UCSD-AML1 (cell line): ENCODE measurements around the gene PCARE.
"Not testable (repeated sequence)": the region's sequence is repeated elsewhere in the genome, so short reads cannot be mapped to it uniquely, and the experiment has no call there.

Source experiments
- DNase-seq: peaks from one replicate; lab custom pipeline; 2025; ENCODE audit not compliant: unreplicated experiment; lab: John Stamatoyannopoulos, UW

The PCARE gene

GRCh38 chr2:29074411-29074810, at the start of gene PCARE:
Gene PCARE (minus strand): TSS chr2:29074523. CDS start chr2:29074261, 262 bp downstream.
- no peak for DNase-seq

- DNase-seq = no peak
Observed at GRCh38 chr2:29123617-29124349, 49.5 kb upstream of the PCARE start.

- DNase-seq = no peak
Observed at GRCh38 chr2:29120846-29121245, 46.5 kb upstream of the PCARE start.

GRCh38 chr2:29119211-29119610, 44.9 kb upstream of the PCARE start:
- DNase-seq = no peak

- no peak for DNase-seq
Observed at GRCh38 chr2:29117636-29118303, 43.4 kb upstream of the PCARE start.

GRCh38 chr2:29115797-29116781, 41.8 kb upstream of the PCARE start:
- no peak for DNase-seq

- no peak for DNase-seq
Observed at GRCh38 chr2:29114946-29115609, 40.8 kb upstream of the PCARE start, which contains the start of gene CLIP4. Gene CLIP4 (plus strand): TSS chr2:29115415. CDS start chr2:29121389, 5,974 bp downstream.

- DNase-seq = no peak
Observed at GRCh38 chr2:29114586-29114945, 40.2 kb upstream of the PCARE start.

GRCh38 chr2:29113891-29114321, 39.6 kb upstream of the PCARE start:
- DNase-seq = no peak

GRCh38 chr2:29113027-29113686, 38.8 kb upstream of the PCARE start:
- DNase-seq = no peak

- DNase-seq = no peak
Observed at GRCh38 chr2:29112379-29112778, 38.1 kb upstream of the PCARE start.

GRCh38 chr2:29110916-29111535, 36.7 kb upstream of the PCARE start:
- no peak for DNase-seq

GRCh38 chr2:29109246-29109645, 34.9 kb upstream of the PCARE start:
- DNase-seq = no peak

- DNase-seq = no peak
Observed at GRCh38 chr2:29108225-29108624, 33.9 kb upstream of the PCARE start.

- not testable (repeated sequence) for DNase-seq
Observed at GRCh38 chr2:29107547-29107946, 33.2 kb upstream of the PCARE start.

- DNase-seq = no peak
Observed at GRCh38 chr2:29106980-29107388, 32.7 kb upstream of the PCARE start.

GRCh38 chr2:29106256-29106655, 31.9 kb upstream of the PCARE start:
- no peak for DNase-seq

- no peak for DNase-seq
Observed at GRCh38 chr2:29105375-29105774, 31.1 kb upstream of the PCARE start.

GRCh38 chr2:29104688-29105087, 30.4 kb upstream of the PCARE start:
- DNase-seq = no peak

- DNase-seq = no peak
Observed at GRCh38 chr2:29100564-29100963, 26.2 kb upstream of the PCARE start.
